Lower lobe of right lung (tissue), 2 donors: ENCODE data around the gene SCAMP2. TPM values are rescaled to one million over a fixed set of nuclear protein-coding genes. Genes with fewer than 3 reads are reported as not detected.

ENCODE experiments used
- ATAC-seq, 2 donors: fragments of 200-7000 bp; cut with Tn5 transposase; one replicate each; pipeline ENCODE4 v1.9.1; 2020 to 2022; ENCODE audit warnings: mild to moderate bottlenecking in 2 of 2, moderate library complexity in 2 of 2
- DNase-seq: peaks from one replicate; pipeline ENCODE4 v3.0.0-alpha.2; 2020
- H3K27ac ChIP-seq: fragments of 200-600 bp; one replicate; pipeline ENCODE4 v1.8.0; 2022
- H3K27me3 ChIP-seq: fragments of 200-600 bp; one replicate; pipeline ENCODE4 v1.8.0; 2022; ENCODE audit warnings: low read depth
- H3K36me3 ChIP-seq: fragments of 200-600 bp; one replicate; pipeline ENCODE4 v1.8.0; 2022; ENCODE audit warnings: mild to moderate bottlenecking
- H3K4me1 ChIP-seq: fragments of 200-600 bp; one replicate; pipeline ENCODE4 v1.8.0; 2022
- H3K4me3 ChIP-seq: fragments of 200-600 bp; one replicate; pipeline ENCODE4 v1.8.0; 2022; ENCODE audit warnings: mild to moderate bottlenecking
- H3K9me3 ChIP-seq: fragments of 200-600 bp; one replicate; pipeline ENCODE4 v1.8.0; 2022
- CTCF ChIP-seq: fragments of 200-600 bp; IDR thresholded peaks from one replicate; pipeline ENCODE4 v1.8.0; 2022; ENCODE audit warnings: antibody characterized with exemption, mild to moderate bottlenecking
- intact Hi-C: fragments of 100-400 bp; cut with DNase I; formaldehyde crosslinking; loops from one replicate; pipeline ENCODE4 v1.11.0; 2022
- total RNA-seq: library from RNA; stranded (reverse); fragmentation: NEBNext Ultra II Directional; extraction: Animal tissue kit (Norgen Biotek cat#: 25700); gene quantifications from one replicate; pipeline ENCODE4 v1.2.1, GENCODE V29; 2021
- donor health status: DM: no; HTN: yes; CAD: no; lungs with severe emphysema.

Gene SCAMP2
- total RNA-seq, 1 donor from 2014 or later, result 122 TPM

- intact Hi-C loops, result no loop called here
Measured at GRCh38 chr15:74840851-74841775, 32.1 kb downstream of the SCAMP2 start.

GRCh38 chr15:74839526-74840395 is 33.4 kb downstream of the SCAMP2 start:
- no peak for DNase-seq
- peaks cover 18% of the 10 kb centered on the region for H3K4me1 ChIP-seq
- intact Hi-C loops, result no loop called here
- H3K27me3 ChIP-seq, result no peaks in the 10 kb centered on the region
- peaks cover 42% of the 10 kb centered on the region for H3K36me3 ChIP-seq
- ATAC-seq, result no peak
- H3K9me3 ChIP-seq, result no peaks in the 10 kb centered on the region
- H3K4me3 ChIP-seq, result no peak overlapping the region
- H3K27ac ChIP-seq, result no peak overlapping the region
- TF ChIP-seq CTCF, result no peak

More at GRCh38 chr15:74840851-74841775, 32.1 kb downstream of the SCAMP2 start:
- Histone ChIP-seq H3K4me3 (no peak overlapping the region), H3K9me3 (no peaks in the 10 kb centered on the region), H3K36me3 (peaks cover 51% of the 10 kb centered on the region), H3K27me3 (no peaks in the 10 kb centered on the region), H3K4me1 (peaks cover 18% of the 10 kb centered on the region), H3K27ac (no peak overlapping the region)
- TF ChIP-seq CTCF, result no peak
- ATAC-seq, result no peak
- no peak for DNase-seq

GRCh38 chr15:74838746-74839525 is 34.2 kb downstream of the SCAMP2 start:
- TF ChIP-seq CTCF, result no peak
- ATAC-seq (no peak), DNase-seq (no peak)
- peaks cover 18% of the 10 kb centered on the region for H3K4me1 ChIP-seq
- intact Hi-C loops, result no loop called here
- no peak overlapping the region for H3K4me3 ChIP-seq
- H3K9me3 ChIP-seq, result no peaks in the 10 kb centered on the region
- H3K27me3 ChIP-seq, result no peaks in the 10 kb centered on the region
- H3K36me3 ChIP-seq, result peaks cover 38% of the 10 kb centered on the region
- no peak overlapping the region for H3K27ac ChIP-seq

- DNase-seq (no peak), ATAC-seq (no peak)
- no peak overlapping the region for H3K27ac ChIP-seq
- TF ChIP-seq CTCF, result no peak
- no peaks in the 10 kb centered on the region for H3K9me3 ChIP-seq
- H3K36me3 ChIP-seq, result peaks cover 38% of the 10 kb centered on the region
- no peaks in the 10 kb centered on the region for H3K27me3 ChIP-seq
- intact Hi-C loops, result no loop called here
- H3K4me1 ChIP-seq, result peaks cover 10% of the 10 kb centered on the region
- no peak overlapping the region for H3K4me3 ChIP-seq
Measured at GRCh38 chr15:74838137-74838516, 35.0 kb downstream of the SCAMP2 start.
